Brain microvascular endothelial cell (primary cell): ENCODE measurements around the gene FCN3.

Experiments
- DNase-seq: peaks from one replicate; pipeline ENCODE4 v3.0.0-alpha.2; 2020
- H3K27ac ChIP-seq: fragments of 250-450 bp; sonication (Bioruptor Pico); 2 replicates; pipeline ENCODE4 v1.5.1; 2020; ENCODE audit warnings: mild to moderate bottlenecking, moderate library complexity
- H3K27me3 ChIP-seq: fragments of 250-450 bp; sonication (Bioruptor Pico); replicated peaks from 2 replicates; pipeline ENCODE4 v1.5.1; 2020; ENCODE audit warnings: mild to moderate bottlenecking
- H3K36me3 ChIP-seq: fragments of 250-450 bp; sonication (Bioruptor Pico); replicated peaks from 2 replicates; pipeline ENCODE4 v1.5.1; 2020; ENCODE audit warnings: mild to moderate bottlenecking
- H3K4me3 ChIP-seq: 2 replicates; pipeline ENCODE4 v1.5.1; 2011; ENCODE audit warnings: low read depth, mild to moderate bottlenecking, control low read depth, low read length, moderate library complexity
- in situ Hi-C: cut with HindIII; loops from 2 replicates; pipeline ENCODE4 v1.10.0; 2017; ENCODE audit warnings: low sequenced_read_pairs, low pct_ligation_motif_present
- TF ChIP-seq, protein P1 (sequence below): IDR thresholded peaks from 2 replicates; pipeline ENCODE4 v1.5.1; 2011; ENCODE audit warnings: low read depth, mild to moderate bottlenecking, moderate library complexity, low read length, control low read depth, inconsistent platforms; ENCODE audit errors: missing control alignments

FCN3 gene

GRCh38 chr1:27400963-27401341, 26.3 kb upstream of the FCN3 start:
- H3K36me3 ChIP-seq = no peaks in the 10 kb centered on the region
- in situ Hi-C loops = loop anchor here (25.0 kb wide), 1 partner anchor 161 kb away; no protein-coding TSS in a partner anchor
- no peak overlapping the region for H3K27ac ChIP-seq
- H3K4me3 ChIP-seq = no peak overlapping the region
- DNase-seq = no peak
- no peaks in the 10 kb centered on the region for H3K27me3 ChIP-seq
- TF ChIP-seq, protein P1, sequence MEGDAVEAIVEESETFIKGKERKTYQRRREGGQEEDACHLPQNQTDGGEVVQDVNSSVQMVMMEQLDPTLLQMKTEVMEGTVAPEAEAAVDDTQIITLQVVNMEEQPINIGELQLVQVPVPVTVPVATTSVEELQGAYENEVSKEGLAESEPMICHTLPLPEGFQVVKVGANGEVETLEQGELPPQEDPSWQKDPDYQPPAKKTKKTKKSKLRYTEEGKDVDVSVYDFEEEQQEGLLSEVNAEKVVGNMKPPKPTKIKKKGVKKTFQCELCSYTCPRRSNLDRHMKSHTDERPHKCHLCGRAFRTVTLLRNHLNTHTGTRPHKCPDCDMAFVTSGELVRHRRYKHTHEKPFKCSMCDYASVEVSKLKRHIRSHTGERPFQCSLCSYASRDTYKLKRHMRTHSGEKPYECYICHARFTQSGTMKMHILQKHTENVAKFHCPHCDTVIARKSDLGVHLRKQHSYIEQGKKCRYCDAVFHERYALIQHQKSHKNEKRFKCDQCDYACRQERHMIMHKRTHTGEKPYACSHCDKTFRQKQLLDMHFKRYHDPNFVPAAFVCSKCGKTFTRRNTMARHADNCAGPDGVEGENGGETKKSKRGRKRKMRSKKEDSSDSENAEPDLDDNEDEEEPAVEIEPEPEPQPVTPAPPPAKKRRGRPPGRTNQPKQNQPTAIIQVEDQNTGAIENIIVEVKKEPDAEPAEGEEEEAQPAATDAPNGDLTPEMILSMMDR = no peak

GRCh38 chr1:27400082-27400962, 25.7 kb upstream of the FCN3 start:
- no peak for DNase-seq
- TF ChIP-seq, protein P1 = no peak
- Histone ChIP-seq H3K4me3 (no peak overlapping the region), H3K36me3 (no peaks in the 10 kb centered on the region), H3K27ac (no peak overlapping the region), H3K27me3 (no peaks in the 10 kb centered on the region)
- in situ Hi-C loops = loop anchor here (25.0 kb wide), 1 partner anchor 162 kb away; no protein-coding TSS in a partner anchor

GRCh38 chr1:27399251-27400025, 24.8 kb upstream of the FCN3 start:
- H3K27ac ChIP-seq = no peak overlapping the region
- TF ChIP-seq, protein P1 = no peak
- no peak overlapping the region for H3K4me3 ChIP-seq
- DNase-seq = no peak
- H3K27me3 ChIP-seq = no peaks in the 10 kb centered on the region
- in situ Hi-C loops = loop anchor here (25.0 kb wide), 1 partner anchor 163 kb away; no protein-coding TSS in a partner anchor
- no peaks in the 10 kb centered on the region for H3K36me3 ChIP-seq

DNA sequence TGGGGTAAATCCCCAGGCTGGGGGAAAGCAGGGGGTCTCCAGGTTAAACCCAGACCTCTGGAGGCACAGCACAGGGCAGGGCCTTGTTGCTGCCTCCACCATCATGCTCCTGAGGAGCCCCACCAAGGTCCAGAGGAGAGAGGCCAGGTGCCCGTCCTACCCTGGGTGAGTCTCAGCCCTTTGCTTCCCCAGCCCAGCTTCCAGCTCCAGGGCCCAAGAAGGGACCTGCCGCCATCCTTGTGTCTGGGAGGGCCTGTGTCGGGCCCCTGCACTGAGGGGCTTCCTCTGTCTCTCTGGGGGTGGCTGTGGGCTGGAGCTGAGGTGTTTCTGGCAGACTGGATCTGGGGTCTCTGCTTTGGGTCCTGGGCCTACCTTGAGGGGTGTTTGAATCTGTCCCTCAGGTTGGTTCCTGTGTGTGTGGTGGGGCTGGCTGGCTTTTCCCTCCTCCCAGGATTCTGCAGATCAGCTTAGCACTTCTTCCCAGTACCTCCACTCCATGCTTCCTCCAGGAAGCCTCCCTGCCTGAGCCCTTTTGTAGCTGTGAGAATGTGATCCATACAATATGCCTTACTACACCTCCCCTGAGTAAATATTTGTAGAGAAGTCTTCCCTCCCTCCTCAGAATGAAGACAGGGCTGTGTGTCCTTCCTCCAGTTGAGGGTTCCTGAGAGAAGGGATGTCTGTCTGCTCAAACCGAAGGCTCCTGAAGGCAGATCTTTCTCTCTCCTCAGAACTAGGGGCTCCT, 24.0 kb upstream of the FCN3 start:
- no peak for DNase-seq
- H3K27me3 ChIP-seq = no peaks in the 10 kb centered on the region
- no peak overlapping the region for H3K27ac ChIP-seq
- no peak overlapping the region for H3K4me3 ChIP-seq
- TF ChIP-seq, protein P1 = no peak
- in situ Hi-C loops = no loop called here
- no peaks in the 10 kb centered on the region for H3K36me3 ChIP-seq

DNA sequence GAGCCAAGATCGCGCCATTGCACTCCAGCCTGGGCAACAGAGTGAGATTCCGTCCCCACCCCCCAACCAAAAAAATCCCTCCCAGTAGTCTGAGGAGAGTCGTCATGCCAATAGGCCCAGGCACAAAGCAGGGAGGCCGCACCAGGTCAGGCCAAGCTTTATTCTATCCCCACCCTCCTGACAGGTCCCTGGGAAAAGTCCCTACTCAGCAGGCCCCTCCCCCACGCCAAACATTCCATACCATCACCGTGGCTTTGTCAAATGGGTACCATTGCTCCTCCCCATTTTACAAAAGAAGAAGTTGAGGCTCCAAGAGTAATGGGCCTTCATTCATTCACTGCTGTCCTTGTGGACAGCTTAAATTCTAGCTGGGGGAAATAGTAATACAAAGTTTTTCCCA, 23.1 kb upstream of the FCN3 start:
- in situ Hi-C loops = no loop called here

More for the DNA sequence above, 23.1 kb upstream of the FCN3 start:
- no peak overlapping the region for H3K4me3 ChIP-seq
- no peak overlapping the region for H3K27ac ChIP-seq
- DNase-seq = no peak
- TF ChIP-seq, protein P1 = no peak
- no peaks in the 10 kb centered on the region for H3K36me3 ChIP-seq
- no peaks in the 10 kb centered on the region for H3K27me3 ChIP-seq
